A673 (cell line): ENCODE results near the gene CDKAL1.

Experiments used
- EZH2 ChIP-seq: fragments of 200-600 bp; sonication (generic); IDR thresholded peaks from 2 replicates; pipeline ENCODE4 v1.6.1; 2017; ENCODE audit warnings: borderline replicate concordance, low read depth, mild to moderate bottlenecking, mixed read lengths, antibody characterized with exemption, low read length; ENCODE audit not compliant: poor library complexity, severe bottlenecking
- TF ChIP-seq, protein P1 (sequence below): fragments of 300-800, 200-600 bp; sonication (generic); conservative IDR thresholded peaks from 2 replicates; pipeline ENCODE4 v1.5.1; 2017; ENCODE audit warnings: low read depth, mild to moderate bottlenecking, antibody characterized with exemption, low read length, moderate library complexity, mixed read lengths

DNA sequence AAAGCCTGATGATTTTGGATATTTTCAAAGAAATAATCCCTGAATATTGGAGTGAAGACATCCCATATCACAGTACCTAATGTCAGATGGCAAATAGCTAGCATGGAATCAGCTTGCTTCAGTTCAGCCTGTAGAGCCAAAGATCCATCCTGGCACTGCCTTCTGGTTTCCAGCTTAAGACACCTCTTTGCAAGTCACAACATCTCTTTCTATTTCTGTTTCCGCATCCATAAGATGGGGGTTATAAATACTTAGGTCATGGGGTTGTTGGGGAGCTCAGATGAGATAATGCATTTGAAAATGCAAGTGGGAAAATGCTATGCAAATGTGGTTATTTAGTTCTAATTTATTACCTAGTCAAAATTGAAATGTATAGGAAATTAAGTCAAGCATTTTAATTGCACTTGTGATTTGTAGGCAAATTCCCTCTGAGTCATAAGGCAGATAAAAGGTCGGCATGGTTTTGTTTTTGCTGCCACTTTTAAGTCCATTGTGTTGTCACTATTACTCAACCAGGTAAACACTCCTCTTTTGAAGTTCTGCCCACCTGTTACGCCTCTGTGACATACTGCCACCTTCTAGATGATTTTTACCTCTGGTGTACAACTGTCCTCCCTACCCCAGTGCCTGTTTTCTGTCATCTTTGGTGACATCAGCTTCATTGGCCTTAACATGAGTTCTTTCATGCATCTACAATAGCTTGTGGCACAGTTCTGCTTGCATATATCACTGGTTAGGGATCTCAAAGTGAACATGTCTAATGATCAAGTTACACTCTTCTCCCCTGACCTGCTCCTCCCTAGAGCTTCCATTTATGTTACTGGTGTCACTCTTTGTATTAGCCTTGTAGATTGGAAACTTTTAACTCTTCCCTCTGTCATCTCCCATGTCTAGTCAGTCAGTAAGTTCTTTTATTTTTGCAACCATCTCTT is 96.6 kb downstream of the CDKAL1 start:
- no peak for TF ChIP-seq EZH2
- TF ChIP-seq, protein P1, sequence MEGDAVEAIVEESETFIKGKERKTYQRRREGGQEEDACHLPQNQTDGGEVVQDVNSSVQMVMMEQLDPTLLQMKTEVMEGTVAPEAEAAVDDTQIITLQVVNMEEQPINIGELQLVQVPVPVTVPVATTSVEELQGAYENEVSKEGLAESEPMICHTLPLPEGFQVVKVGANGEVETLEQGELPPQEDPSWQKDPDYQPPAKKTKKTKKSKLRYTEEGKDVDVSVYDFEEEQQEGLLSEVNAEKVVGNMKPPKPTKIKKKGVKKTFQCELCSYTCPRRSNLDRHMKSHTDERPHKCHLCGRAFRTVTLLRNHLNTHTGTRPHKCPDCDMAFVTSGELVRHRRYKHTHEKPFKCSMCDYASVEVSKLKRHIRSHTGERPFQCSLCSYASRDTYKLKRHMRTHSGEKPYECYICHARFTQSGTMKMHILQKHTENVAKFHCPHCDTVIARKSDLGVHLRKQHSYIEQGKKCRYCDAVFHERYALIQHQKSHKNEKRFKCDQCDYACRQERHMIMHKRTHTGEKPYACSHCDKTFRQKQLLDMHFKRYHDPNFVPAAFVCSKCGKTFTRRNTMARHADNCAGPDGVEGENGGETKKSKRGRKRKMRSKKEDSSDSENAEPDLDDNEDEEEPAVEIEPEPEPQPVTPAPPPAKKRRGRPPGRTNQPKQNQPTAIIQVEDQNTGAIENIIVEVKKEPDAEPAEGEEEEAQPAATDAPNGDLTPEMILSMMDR, result no peak
